Type B pancreatic cell (in vitro differentiated cells): ENCODE results near the gene NLGN1. TPM values are rescaled to one million over a fixed set of nuclear protein-coding genes. Genes with fewer than 3 reads are reported as not detected.

Experiments used
- DNase-seq: peaks from one replicate; pipeline ENCODE4 v3.0.0; 2021; ENCODE audit warnings: mixed read lengths; ENCODE audit not compliant: unreplicated experiment; ENCODE audit errors: extremely low spot score
- H3K27ac Mint-ChIP-seq: 2 replicates; pipeline ENCODE4 v1.8.0; 2021; ENCODE audit warnings: mild to moderate bottlenecking, mixed read lengths
- H3K27me3 Mint-ChIP-seq: 2 replicates; pipeline ENCODE4 v1.8.0; 2021; ENCODE audit warnings: mixed read lengths
- H3K36me3 Mint-ChIP-seq: 2 replicates; pipeline ENCODE4 v1.8.0; 2021; ENCODE audit warnings: mixed read lengths
- H3K4me1 Mint-ChIP-seq: one replicate; pipeline ENCODE4 v1.8.0; 2021; ENCODE audit warnings: mixed read lengths; ENCODE audit not compliant: unreplicated experiment
- H3K4me3 Mint-ChIP-seq: 2 replicates; pipeline ENCODE4 v1.8.0; 2021; ENCODE audit warnings: mild to moderate bottlenecking, mixed read lengths
- H3K9me3 Mint-ChIP-seq: 2 replicates; pipeline ENCODE4 v1.8.0; 2021; ENCODE audit warnings: mixed read lengths
- CTCF ChIP-seq: fragments of 200-600 bp; sonication (generic); conservative IDR thresholded peaks from 2 replicates; pipeline ENCODE4 v1.5.0; 2021; ENCODE audit warnings: antibody characterized with exemption, mild to moderate bottlenecking
- total RNA-seq: library from RNA; stranded (reverse); gene quantifications from 2 replicates; pipeline ENCODE4 v1.2.1, GENCODE V29; 2021; ENCODE audit warnings: low replicate concordance

The NLGN1 gene
- total RNA-seq, 1 donor from 2014 or later = 12.6 TPM

DNA sequence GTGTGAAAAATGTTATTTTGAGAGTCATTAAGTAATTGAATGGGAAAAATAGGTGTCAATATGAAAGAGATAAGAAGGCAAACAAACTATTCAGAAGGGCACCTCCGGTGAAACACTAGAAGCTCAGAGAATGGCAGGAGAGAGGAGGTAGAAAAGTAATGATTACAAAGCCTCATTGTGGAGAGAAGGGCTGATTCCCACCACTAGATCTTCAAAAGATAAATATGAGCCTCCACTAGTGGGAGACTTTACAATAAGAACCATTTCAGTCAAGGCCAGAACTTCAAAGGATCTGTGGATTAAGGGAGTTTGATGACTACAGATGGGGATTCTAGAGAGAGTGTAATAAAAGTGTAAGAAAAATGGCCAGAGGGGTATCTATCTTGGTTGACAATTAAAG lies 535.6 kb downstream of the NLGN1 start:
- no peak overlapping the region for H3K27ac Mint-ChIP-seq
- no peaks in the 10 kb centered on the region for H3K27me3 Mint-ChIP-seq
- no peaks in the 10 kb centered on the region for H3K9me3 Mint-ChIP-seq
- DNase-seq = no peak
- H3K4me1 Mint-ChIP-seq = peaks cover 8% of the 10 kb centered on the region
- no peaks in the 10 kb centered on the region for H3K36me3 Mint-ChIP-seq
- no peak overlapping the region for H3K4me3 Mint-ChIP-seq
- TF ChIP-seq CTCF = no peak

- Mint-ChIP-seq H3K36me3 (no peaks in the 10 kb centered on the region), H3K4me1 (peaks cover 19% of the 10 kb centered on the region), H3K27me3 (no peaks in the 10 kb centered on the region), H3K9me3 (no peaks in the 10 kb centered on the region), H3K27ac (no peak overlapping the region), H3K4me3 (no peak overlapping the region)
- DNase-seq = no peak
- no peak for TF ChIP-seq CTCF
Observed at GRCh38 chr3:173936316-173936715, 538.8 kb downstream of the NLGN1 start.

GRCh38 chr3:173938159-173938558 lies 540.6 kb downstream of the NLGN1 start:
- Mint-ChIP-seq H3K27ac (peak overlapping the region; percentile 23), H3K4me1 (peaks cover 15% of the 10 kb centered on the region), H3K4me3 (no peak overlapping the region), H3K36me3 (no peaks in the 10 kb centered on the region), H3K9me3 (no peaks in the 10 kb centered on the region), H3K27me3 (no peaks in the 10 kb centered on the region)
- DNase-seq = no peak
- no peak for TF ChIP-seq CTCF

GRCh38 chr3:173938616-173939015 lies 541.1 kb downstream of the NLGN1 start:
- H3K4me1 Mint-ChIP-seq = peaks cover 14% of the 10 kb centered on the region
- peak overlapping the region; percentile 23 for H3K27ac Mint-ChIP-seq
- H3K27me3 Mint-ChIP-seq = no peaks in the 10 kb centered on the region
- no peak for DNase-seq
- H3K9me3 Mint-ChIP-seq = no peaks in the 10 kb centered on the region
- H3K4me3 Mint-ChIP-seq = no peak overlapping the region
- no peaks in the 10 kb centered on the region for H3K36me3 Mint-ChIP-seq
- no peak for TF ChIP-seq CTCF

- DNase-seq = no peak
- no peak overlapping the region for H3K4me3 Mint-ChIP-seq
- H3K4me1 Mint-ChIP-seq = peaks cover 14% of the 10 kb centered on the region
- H3K27me3 Mint-ChIP-seq = no peaks in the 10 kb centered on the region
- H3K9me3 Mint-ChIP-seq = no peaks in the 10 kb centered on the region
- H3K27ac Mint-ChIP-seq = no peak overlapping the region
- no peaks in the 10 kb centered on the region for H3K36me3 Mint-ChIP-seq
- TF ChIP-seq CTCF = no peak
Observed at GRCh38 chr3:173939331-173939730, 541.8 kb downstream of the NLGN1 start.

DNA sequence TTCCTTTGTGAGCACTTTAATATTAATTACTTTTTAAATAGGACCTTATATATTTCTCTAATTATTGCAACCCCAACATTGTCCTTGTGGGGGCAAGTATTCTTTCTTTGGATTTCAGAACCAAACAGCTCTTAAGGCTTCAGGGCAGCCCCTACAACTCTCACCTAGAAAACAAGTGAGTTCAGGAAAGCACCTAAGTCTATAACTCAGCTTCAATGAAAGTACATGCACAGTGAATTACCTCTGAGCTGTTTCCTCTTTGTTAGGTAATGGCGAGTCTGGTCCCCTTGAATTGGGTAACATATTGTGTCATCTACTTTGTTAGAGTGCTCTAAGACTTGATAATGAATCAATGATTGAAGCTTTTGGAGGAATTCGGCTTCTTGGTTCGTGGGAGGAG lies 545.7 kb downstream of the NLGN1 start:
- H3K4me1 Mint-ChIP-seq = peaks cover 10% of the 10 kb centered on the region
- H3K4me3 Mint-ChIP-seq = no peak overlapping the region
- H3K27me3 Mint-ChIP-seq = no peaks in the 10 kb centered on the region
- H3K27ac Mint-ChIP-seq = no peak overlapping the region
- no peak for TF ChIP-seq CTCF
- no peaks in the 10 kb centered on the region for H3K9me3 Mint-ChIP-seq
- DNase-seq = no peak
- H3K36me3 Mint-ChIP-seq = no peaks in the 10 kb centered on the region
